ENCODE measurements around the gene DCAF4.

The DCAF4 gene

GRCh38 chr14:72986214-72986613 is 60.0 kb downstream of the DCAF4 start:
- H3K27ac ChIP-seq = no peak overlapping the region
- TF ChIP-seq ZFX (IDR thresholded peaks at IDR 0.05) = no peak
- no peak for TF ChIP-seq CTCF (conservative IDR thresholded peaks at IDR 0.05)

GRCh38 chr14:72986857-72987256 is 60.6 kb downstream of the DCAF4 start:
- TF ChIP-seq ZFX (IDR thresholded peaks at IDR 0.05) (no peak), CTCF (conservative IDR thresholded peaks at IDR 0.05) (no peak)
- H3K27ac ChIP-seq = no peak overlapping the region

GRCh38 chr14:72990171-72990570 is 63.9 kb downstream of the DCAF4 start:
- TF ChIP-seq ZFX (IDR thresholded peaks at IDR 0.05) (no peak), CTCF (conservative IDR thresholded peaks at IDR 0.05) (no peak)
- H3K27ac ChIP-seq = no peak overlapping the region

- no peak for TF ChIP-seq CTCF (conservative IDR thresholded peaks at IDR 0.05)
- no peak overlapping the region for H3K27ac ChIP-seq
These were observed 70.7 kb downstream of the DCAF4 start for GRCh38 chr14:72996916-72997315.

GRCh38 chr14:72998252-72998903 is 72.1 kb downstream of the DCAF4 start:
- no peak for TF ChIP-seq ZFX (IDR thresholded peaks at IDR 0.05)
- TF ChIP-seq CTCF (conservative IDR thresholded peaks at IDR 0.05) = no peak
- H3K27ac ChIP-seq = no peak overlapping the region

- TF ChIP-seq CTCF (conservative IDR thresholded peaks at IDR 0.05) (no peak), ZFX (IDR thresholded peaks at IDR 0.05) (no peak)
- H3K27ac ChIP-seq = no peak overlapping the region
These were observed 73.1 kb downstream of the DCAF4 start for GRCh38 chr14:72999316-72999715.

- TF ChIP-seq ZFX (IDR thresholded peaks at IDR 0.05) = no peak
- no peak for TF ChIP-seq CTCF (conservative IDR thresholded peaks at IDR 0.05)
- H3K27ac ChIP-seq = no peak overlapping the region
These were observed 73.8 kb downstream of the DCAF4 start for GRCh38 chr14:73000073-73000472.
